Activated T-helper 1 cell treated with anti-CD3 and anti-CD28 coated beads, Interleukin-2, amount 50 U/mL, for 16 hours (primary cell): ENCODE measurements around the gene XRCC4.

Experiments used
- DNase-seq, 2 donors: peaks; one replicate each; pipeline ENCODE4 v3.0.0-alpha.2; 2020; ENCODE audit warnings: low read depth in 1 of 2, low spot score in 1 of 2

The XRCC4 gene

DNA sequence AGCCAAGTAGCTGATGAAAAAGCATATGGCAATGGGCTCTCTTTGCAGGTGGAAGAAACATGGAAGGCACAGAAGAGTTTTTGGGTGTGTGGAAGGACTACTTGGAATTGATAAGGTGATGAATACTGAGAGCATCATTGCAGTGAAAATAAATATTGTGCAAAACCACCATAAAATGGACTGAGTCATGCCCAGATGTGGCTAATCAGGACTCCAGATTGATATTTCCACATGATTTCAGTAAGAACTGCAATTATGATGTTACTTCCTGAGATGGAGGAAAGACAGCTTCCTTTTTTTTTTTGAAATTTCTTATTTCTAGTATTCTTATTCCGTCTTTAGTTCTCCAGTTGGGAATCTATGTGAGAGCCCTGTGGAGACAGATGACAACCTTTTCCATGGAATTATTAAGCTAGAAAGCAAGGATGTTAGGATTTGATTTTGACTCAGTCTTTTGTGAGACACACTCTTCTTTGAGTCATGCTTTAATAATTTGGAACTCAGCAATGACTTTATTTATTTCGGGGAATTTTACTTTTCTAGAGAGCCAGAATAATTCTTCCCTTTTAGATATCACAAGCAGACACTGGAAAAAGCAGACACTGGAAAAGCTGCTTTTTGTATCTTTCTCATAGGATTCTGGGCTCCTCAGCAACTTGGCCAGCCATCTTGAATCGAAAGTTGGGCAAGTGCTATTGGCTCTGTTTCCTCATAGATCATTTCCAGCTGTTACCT, 300.0 kb downstream of the XRCC4 start:
- DNase-seq = no peak

DNA sequence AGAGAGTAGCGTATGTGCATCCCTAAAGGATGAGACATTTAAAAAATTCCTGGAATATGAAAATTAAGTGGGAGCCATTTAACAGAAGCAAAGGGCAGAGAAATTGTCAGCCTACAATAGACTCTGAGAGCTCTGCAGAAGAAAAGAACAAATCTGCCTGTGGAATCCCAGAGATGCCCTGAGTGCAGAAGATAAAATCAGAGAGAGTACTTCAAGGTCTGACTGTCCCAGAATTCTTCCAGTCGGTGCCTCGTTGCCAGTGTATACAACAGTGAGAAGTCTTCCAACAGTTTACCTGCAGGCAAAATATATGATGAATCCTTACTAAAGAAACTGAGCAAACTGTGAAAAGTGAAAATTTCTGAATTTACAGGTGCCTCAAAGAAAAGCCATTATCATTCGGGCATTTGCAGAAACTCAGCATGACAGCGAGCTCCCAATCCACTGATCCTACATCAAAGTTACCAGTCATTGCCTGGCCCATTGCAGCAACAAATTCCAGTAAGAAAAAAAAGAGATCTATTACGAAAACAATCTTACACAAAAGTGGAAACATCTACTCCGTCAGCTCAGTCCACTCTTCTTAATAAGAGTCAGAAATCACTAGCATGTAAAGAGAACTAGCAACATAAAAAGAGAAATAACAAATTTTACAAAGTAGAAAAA, 301.4 kb downstream of the XRCC4 start:
- DNase-seq = no peak

DNA sequence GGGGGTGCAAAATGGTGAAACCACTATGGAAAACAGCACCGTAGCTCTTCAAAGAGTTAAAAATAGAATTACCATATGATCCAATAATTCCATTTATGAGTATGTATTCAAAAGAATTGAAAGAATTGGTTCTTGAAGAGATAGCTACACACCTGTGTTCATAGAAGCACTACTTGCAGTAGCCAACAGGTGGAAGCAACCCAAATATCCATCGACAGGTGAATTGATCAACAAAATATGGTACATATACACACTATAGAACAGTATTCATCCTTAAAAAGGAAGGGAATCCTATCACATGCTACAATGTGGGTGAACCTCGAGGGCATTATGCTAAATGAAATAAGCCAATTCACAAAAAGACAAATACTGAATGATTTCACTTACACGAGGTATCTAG, 308.5 kb downstream of the XRCC4 start:
- no peak for DNase-seq

DNA sequence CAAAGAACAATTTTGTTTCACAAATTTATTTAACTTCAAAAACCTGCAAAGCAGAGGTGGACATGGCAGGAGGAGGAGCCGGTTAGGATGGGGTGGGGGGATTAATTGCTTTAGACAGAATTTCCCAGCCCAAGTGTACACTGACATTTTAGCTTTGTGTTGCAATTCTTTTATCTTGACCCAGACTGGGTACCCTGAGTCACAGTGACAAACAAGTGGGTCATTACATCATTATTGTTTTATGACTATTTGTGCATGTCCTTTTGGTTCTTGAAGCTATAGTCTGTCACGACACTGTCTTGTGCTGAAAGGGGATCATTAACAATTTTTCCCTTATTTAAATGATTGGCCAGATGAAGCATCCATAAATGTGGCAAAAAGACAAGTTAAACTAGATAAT, 309.7 kb downstream of the XRCC4 start:
- DNase-seq = no peak

DNA sequence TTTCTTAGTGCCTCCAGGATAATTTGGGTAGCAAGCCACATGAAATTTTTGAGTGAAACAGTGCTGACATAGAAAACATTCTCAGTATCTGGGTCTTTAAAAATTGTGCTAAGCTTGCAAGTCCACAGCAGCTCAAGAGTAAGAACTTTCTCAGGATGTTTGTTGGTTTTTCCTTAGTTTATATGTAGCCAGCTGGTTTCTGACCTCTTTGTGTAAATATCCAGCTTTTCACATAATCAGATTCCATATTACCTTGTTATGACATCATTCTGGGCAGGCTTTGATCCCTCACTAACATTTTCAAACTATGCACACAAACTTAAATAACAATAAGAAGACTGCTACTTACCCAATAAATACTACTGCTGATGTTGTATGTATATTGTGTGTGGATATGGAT, 311.3 kb downstream of the XRCC4 start:
- no peak for DNase-seq

DNA sequence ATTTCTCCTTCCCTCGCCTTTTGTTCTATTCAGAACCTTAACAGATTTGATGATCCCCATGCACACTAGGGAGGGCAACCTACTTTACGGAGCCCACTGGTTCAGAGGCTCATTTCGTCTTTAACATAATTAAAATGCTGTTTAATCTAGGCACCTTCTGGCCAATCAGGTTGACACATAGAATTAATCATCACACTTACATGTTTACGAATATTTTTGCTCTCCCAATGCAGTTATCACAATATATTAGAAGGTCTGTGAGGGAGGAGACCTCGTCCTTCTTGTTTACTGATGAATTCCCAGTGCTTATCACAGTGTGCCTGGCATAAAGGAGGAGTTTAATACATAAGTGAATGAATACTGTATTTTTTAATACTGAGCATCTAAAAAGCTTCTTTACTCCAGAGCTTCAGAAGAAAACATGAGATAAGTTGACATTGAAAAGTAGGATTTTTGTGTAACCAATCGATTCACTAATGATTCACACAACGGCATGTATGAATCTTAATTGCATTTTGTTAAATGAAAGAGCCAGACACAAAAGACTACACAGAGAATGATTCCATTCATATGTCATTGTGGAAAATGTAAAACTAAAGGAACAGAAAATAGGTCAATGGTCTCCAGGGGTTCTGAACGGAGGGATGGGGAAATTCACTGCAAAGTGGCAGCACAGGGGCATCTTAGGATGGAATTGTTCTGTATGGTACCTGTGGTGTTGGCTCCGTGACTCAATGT, 315.6 kb downstream of the XRCC4 start:
- no peak for DNase-seq

DNA sequence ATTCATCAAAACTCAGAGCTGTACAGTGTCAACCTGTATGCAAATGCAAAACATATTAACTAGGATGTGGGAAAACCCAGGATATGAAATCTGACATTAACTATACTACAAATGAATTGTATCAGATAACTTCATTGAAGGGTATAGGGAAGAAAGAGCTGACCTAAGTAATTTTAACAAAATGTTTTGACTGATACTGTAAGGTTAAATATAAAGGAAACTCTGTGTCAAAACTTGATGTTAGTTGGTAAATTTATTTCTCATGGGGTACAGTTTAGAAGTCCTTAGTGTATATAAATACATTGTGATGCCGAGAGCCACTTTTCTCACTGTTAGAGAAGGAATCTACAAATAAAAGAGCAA, 316.1 kb downstream of the XRCC4 start:
- DNase-seq = no peak

DNA sequence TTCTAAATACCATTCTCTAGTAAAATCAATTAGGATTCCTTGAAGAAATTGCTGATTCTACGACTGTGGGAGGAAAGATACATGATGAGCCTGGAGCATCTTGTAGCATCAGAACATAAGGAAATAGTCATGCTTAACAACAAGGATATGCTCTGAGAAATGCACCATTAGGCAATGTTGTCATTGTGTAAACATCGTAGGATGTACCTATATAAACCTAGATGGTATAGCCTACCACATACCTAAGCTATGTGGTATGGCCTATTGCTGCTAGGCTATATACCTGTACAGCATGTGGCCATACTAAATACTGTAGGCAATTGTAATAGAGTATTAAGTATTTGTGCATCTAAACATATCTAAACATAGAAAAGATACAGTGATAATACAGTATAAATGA, 316.8 kb downstream of the XRCC4 start:
- no peak for DNase-seq

DNA sequence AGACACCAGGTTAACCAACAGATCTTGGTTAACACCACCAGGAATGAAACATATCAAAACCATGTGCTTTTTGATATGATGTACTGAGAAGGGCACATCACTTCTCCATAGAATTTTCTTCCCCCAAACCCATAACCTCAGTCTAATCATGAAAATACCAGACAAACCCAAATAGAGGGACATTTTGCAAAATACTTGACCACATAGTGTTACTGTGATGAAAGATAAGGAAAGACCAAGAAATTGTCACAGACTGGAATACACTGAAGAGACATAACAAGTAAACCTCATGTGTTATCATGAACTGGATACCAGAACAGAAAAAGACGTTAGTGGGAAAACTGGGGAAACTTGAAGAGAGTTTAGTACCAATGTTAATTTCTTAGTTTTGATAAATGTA, 319.3 kb downstream of the XRCC4 start:
- no peak for DNase-seq

DNA sequence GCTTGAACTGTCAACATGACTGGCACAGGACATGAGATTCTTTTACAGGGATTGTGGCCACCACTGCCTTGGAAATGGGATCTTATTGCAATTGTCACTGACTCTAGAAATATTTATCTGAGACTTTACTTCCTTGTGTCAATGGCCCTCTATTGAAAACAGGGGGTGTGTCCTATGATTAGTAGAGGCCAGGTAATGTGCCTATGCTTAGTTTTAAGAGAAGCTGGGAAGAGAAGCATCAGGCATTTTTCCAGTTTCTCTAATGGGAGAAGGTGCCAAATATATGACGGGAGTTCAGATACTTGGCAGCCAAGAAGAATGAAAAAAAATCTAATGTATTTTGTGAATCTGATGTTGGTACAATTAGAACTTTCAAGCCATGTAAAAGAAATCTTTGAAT, 320.3 kb downstream of the XRCC4 start:
- no peak for DNase-seq

DNA sequence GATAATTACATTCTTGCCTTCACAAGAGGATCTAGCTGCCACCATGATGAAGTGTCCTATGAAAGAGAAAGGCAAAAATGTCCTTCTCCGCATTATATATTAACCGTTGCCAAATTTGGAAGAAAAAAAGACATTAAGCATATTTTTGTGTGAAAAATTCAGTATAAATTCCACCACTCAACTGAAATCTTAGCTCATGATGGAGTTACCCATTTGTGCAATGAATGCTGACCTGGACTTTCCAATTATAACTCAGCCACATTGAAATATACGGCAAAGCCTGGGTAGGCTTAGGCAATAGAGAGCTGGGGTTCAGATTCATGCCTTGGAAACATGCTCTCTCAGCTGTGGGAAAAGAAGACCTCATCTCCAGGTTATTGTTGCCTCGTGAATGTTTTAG, 322.9 kb downstream of the XRCC4 start:
- DNase-seq = no peak

DNA sequence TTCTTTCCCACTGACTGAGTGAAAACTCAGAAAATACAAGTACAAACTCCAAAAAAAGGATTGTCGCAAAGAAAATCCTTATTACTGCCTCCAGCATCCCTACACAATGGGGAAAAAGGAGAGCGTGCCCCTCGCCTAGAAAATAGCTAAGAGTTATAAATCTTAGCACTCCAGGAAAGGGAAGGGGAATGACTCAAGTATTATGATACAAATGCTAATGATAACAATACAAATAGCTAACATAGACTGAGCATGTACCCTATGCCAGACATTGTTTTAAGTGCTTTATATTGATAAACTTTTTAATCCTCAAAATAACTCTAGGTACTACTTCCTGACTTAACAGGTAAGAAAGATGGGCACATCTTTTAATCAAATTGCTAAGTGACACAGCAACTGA, 323.4 kb downstream of the XRCC4 start:
- DNase-seq = no peak

DNA sequence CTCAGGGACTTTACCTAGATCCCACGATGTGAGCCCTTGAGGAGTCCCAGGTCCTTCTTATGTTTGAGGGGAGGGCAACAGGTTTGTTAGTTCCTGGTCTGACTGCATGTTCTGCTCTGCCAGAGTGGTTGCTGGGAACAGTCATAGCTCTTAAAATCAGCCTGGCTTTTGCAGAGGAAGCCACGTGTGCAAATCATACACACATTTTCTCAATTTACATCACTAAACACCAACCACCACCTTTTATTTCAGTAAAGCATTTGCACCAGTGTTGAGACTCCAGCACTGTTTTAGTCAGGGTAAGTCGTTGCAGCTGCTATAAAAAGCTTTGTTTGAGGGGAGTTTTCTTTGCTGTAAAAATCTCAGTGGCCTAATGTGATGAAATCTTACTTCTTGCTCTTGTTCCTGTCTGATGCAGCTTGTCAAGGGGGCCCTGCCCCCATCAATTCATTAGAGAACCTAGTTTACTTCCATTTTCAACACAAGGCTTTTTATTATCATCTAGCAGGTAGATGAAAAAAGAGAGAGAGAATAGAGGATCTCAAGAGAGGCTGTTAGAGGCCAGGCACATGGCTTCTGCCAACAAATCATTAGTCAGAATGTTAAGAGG, 323.9 kb downstream of the XRCC4 start:
- DNase-seq = no peak

DNA sequence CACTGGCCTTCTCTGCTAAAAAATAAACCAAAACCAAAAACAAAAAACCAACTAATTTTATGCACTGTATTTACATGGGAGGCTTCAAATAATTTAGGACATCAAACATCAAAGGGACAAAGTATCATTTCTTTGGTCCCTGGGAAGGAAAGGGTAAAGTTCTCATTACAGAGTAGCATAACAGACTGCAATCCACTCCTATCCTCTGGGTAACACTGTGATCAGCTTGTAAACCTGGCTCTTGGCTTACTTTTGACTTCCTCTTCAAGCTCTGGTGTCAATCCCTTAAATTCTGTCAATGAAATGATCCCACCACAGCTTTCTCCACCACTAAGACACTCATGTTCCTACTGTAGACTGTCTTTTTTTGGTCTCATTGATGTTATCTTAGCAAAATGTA, 324.4 kb downstream of the XRCC4 start:
- DNase-seq = no peak
